Cardiac muscle cell (in vitro differentiated cells and primary cell): ENCODE results near the gene SLC44A2. TPM values are rescaled to one million over a fixed set of nuclear protein-coding genes. Genes with fewer than 3 reads are reported as not detected.

Experiments used
- DNase-seq, 2 donors: peaks; one replicate each; pipeline versions ENCODE4 v3.0.0 to v3.0.0-alpha.2; 2010 to 2017; ENCODE audit warnings: low read depth in 1 of 2, low spot score in 1 of 2
- H3K27ac ChIP-seq: fragments of 200-600 bp; sonication (generic); 2 replicates; pipeline ENCODE4 v1.5.1; 2016
- H3K27me3 ChIP-seq: fragments of 200-600 bp; sonication (generic); 2 replicates; pipeline ENCODE4 v1.6.0; 2016; ENCODE audit warnings: control low read depth
- H3K36me3 ChIP-seq: fragments of 200-600 bp; sonication (generic); 2 replicates; pipeline ENCODE4 v1.5.1; 2016; ENCODE audit warnings: control low read depth
- H3K4me1 ChIP-seq: fragments of 200-600 bp; sonication (generic); 2 replicates; pipeline ENCODE4 v1.8.1; 2017; ENCODE audit warnings: low read depth, mild to moderate bottlenecking, mixed run types
- H3K4me3 ChIP-seq: fragments of 200-600 bp; sonication (generic); 2 replicates; pipeline ENCODE4 v1.5.1; 2016; ENCODE audit warnings: mild to moderate bottlenecking
- H3K9me3 ChIP-seq: fragments of 200-600 bp; sonication (generic); 2 replicates; pipeline ENCODE4 v1.5.1; 2017; ENCODE audit warnings: low read depth, mild to moderate bottlenecking, control low read depth
- polyA plus RNA-seq: library from polyadenylated mRNA; unstranded; fragments of >200 nt; fragmentation: Nextera tagmentation; extraction: Ambion mirVana; gene quantifications from 2 replicates; pipeline ENCODE4 v1.2.1, GENCODE V29; 2016
- total RNA-seq: library from RNA; depleted of rRNA; stranded (reverse); fragments of >200 nt; gene quantifications from 2 replicates; pipeline ENCODE4 v1.2.3, GENCODE V29; 2016
- TF ChIP-seq, protein P1 (sequence below): IDR thresholded peaks from 2 replicates; pipeline ENCODE4 v1.5.1; 2012; ENCODE audit warnings: low read depth, mild to moderate bottlenecking, low read length

SLC44A2 gene
- total and polyA plus RNA-seq, 2 experiments from 2014 or later, result 108 to 109 TPM

- H3K9me3 ChIP-seq, result no peaks in the 10 kb centered on the region
- DNase-seq, result no peak
- TF ChIP-seq, protein P1, sequence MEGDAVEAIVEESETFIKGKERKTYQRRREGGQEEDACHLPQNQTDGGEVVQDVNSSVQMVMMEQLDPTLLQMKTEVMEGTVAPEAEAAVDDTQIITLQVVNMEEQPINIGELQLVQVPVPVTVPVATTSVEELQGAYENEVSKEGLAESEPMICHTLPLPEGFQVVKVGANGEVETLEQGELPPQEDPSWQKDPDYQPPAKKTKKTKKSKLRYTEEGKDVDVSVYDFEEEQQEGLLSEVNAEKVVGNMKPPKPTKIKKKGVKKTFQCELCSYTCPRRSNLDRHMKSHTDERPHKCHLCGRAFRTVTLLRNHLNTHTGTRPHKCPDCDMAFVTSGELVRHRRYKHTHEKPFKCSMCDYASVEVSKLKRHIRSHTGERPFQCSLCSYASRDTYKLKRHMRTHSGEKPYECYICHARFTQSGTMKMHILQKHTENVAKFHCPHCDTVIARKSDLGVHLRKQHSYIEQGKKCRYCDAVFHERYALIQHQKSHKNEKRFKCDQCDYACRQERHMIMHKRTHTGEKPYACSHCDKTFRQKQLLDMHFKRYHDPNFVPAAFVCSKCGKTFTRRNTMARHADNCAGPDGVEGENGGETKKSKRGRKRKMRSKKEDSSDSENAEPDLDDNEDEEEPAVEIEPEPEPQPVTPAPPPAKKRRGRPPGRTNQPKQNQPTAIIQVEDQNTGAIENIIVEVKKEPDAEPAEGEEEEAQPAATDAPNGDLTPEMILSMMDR, result no peak
- H3K4me1 ChIP-seq, result no peaks in the 10 kb centered on the region
- no peak overlapping the region for H3K4me3 ChIP-seq
- H3K36me3 ChIP-seq, result no peaks in the 10 kb centered on the region
- H3K27ac ChIP-seq, result no peak overlapping the region
- peaks cover 25% of the 10 kb centered on the region for H3K27me3 ChIP-seq
Measured at GRCh38 chr19:10586396-10586795, 39.0 kb upstream of the SLC44A2 start.

- TF ChIP-seq, protein P1, result no peak
- H3K27me3 ChIP-seq, result peaks cover 25% of the 10 kb centered on the region
- no peaks in the 10 kb centered on the region for H3K36me3 ChIP-seq
- H3K9me3 ChIP-seq, result no peaks in the 10 kb centered on the region
- no peak for DNase-seq
- H3K27ac ChIP-seq, result no peak within 1 kb of the TSS
- peak within 1 kb of the TSS; percentile 2 for H3K4me3 ChIP-seq
- no peaks in the 10 kb centered on the region for H3K4me1 ChIP-seq
Measured at GRCh38 chr19:10587022-10587838, 38.1 kb upstream of the SLC44A2 start, which contains the start of gene AP1M2. Gene AP1M2, minus strand, starts transcription at chr19:10587312. Its CDS starts 81 bp downstream, at chr19:10587231.

DNA sequence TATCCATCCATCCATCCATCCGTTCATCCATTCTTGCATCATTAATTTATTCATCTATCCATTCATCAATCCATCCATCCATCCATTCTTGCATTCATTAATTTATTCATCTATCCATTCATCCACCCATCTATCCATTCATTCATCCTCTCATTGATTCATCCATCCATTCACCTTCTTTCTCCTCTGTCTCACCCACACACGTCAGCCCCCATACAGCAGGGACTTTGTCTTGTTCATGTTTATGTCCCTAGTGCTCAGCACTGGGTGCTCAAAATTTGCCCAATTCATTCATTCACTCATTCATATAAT, 37.6 kb upstream of the SLC44A2 start:
- Histone ChIP-seq H3K4me1 (no peaks in the 10 kb centered on the region), H3K4me3 (no peak overlapping the region), H3K9me3 (no peaks in the 10 kb centered on the region), H3K36me3 (no peaks in the 10 kb centered on the region), H3K27me3 (peaks cover 25% of the 10 kb centered on the region), H3K27ac (no peak overlapping the region)
- TF ChIP-seq, protein P1, result no peak
- DNase-seq, result no peak

- no peaks in the 10 kb centered on the region for H3K36me3 ChIP-seq
- no peak for DNase-seq
- H3K27ac ChIP-seq, result no peak overlapping the region
- TF ChIP-seq, protein P1, result no peak
- H3K4me1 ChIP-seq, result no peaks in the 10 kb centered on the region
- H3K9me3 ChIP-seq, result no peaks in the 10 kb centered on the region
- H3K4me3 ChIP-seq, result no peak overlapping the region
- H3K27me3 ChIP-seq, result peaks cover 7% of the 10 kb centered on the region
Measured at GRCh38 chr19:10593148-10593547, 32.2 kb upstream of the SLC44A2 start.

DNA sequence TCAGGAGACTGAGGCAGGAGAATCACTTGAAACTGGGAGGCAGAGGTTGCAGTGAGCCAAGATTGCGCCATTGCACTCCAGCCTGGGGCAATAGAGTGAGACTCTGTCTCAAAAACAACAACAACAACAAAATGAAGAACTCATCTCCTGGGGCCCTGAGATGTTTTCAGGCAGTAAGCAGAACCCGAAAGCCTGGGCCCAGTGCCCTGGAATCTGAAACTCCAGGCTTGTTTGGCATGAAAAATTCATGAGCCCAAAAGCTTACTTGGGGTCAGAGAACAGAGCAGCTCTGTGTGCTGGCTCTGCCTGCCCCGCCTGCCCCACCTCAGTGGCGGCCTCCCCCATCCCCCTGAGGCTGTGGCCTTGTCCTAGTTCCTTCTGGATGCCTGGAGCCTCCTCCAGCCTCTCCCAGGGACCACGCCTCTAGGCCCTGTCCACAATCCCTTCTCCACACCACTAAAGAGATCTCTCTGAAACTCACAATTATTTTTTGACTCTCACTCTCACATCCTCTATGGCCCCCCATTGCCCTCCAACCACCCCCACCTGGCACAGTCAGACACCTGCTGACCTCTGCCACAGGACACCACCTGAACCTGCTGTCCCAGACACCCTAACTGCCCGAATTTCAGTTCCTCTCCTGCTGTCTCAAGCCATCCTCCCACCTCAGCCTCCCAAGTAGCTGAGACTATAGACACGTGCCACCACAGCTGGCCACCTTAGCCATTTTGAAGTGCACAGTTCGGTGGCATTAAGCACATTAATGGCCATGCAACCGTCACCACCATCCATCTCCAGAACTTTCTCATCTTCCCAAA, 31.3 kb upstream of the SLC44A2 start:
- no peaks in the 10 kb centered on the region for H3K9me3 ChIP-seq
- no peaks in the 10 kb centered on the region for H3K4me1 ChIP-seq
- H3K4me3 ChIP-seq, result no peak overlapping the region
- no peaks in the 10 kb centered on the region for H3K36me3 ChIP-seq
- TF ChIP-seq, protein P1, result no peak
- no peaks in the 10 kb centered on the region for H3K27me3 ChIP-seq
- no peak overlapping the region for H3K27ac ChIP-seq
- DNase-seq, result no peak
